Epithelial cell of proximal tubule (primary cell): ENCODE measurements around the gene PLD2. TPM values are rescaled to one million over a fixed set of nuclear protein-coding genes. Genes with fewer than 3 reads are reported as not detected.
"Not testable (repeated sequence)": the region's sequence is repeated elsewhere in the genome, so short reads cannot be mapped to it uniquely, and the experiment has no call there.

ENCODE experiments used
- DNase-seq: peaks from one replicate; pipeline ENCODE4 v3.0.0-alpha.2; 2011; ENCODE audit warnings: low read depth
- H3K4me3 ChIP-seq: 2 replicates; pipeline ENCODE4 v1.5.1; 2011; ENCODE audit warnings: low read depth, mild to moderate bottlenecking, low read length
- CTCF ChIP-seq: conservative IDR thresholded peaks from 2 replicates; pipeline ENCODE4 v1.5.1; 2012; ENCODE audit warnings: low read depth, mild to moderate bottlenecking, low read length
- total RNA-seq: library from RNA; depleted of rRNA; stranded (reverse); fragments of >200 nt; gene quantifications from 2 replicates; pipeline ENCODE4 v1.2.3, GENCODE V29; 2015

The PLD2 gene
- total RNA-seq, 1 donor from 2014 or later, result 19.5 TPM

GRCh38 chr17:4863321-4863720, 56.4 kb downstream of the PLD2 start:
- TF ChIP-seq CTCF, result no peak
- no peak for DNase-seq
- H3K4me3 ChIP-seq, result no peak overlapping the region

GRCh38 chr17:4867535-4867934, 60.6 kb downstream of the PLD2 start:
- H3K4me3 ChIP-seq, DNase-seq: not testable (repeated sequence)

GRCh38 chr17:4869058-4869998, 62.4 kb downstream of the PLD2 start:
- not testable (repeated sequence) for H3K4me3 ChIP-seq

GRCh38 chr17:4870855-4871254, 63.9 kb downstream of the PLD2 start:
- no peak for TF ChIP-seq CTCF
- DNase-seq, result no peak
- no peak overlapping the region for H3K4me3 ChIP-seq

More at GRCh38 chr17:4869058-4869998, 62.4 kb downstream of the PLD2 start:
- DNase-seq, result not testable (repeated sequence)

GRCh38 chr17:4872786-4873185, 65.8 kb downstream of the PLD2 start:
- no peak overlapping the region for H3K4me3 ChIP-seq
- DNase-seq, result no peak
- TF ChIP-seq CTCF, result no peak

Other genes starting within 250 kb of the PLD2 start
- gene GGT6, start 246.6 kb upstream of the PLD2 start, total RNA-seq, result 0.80 and 0.86 TPM in 2 replicates
- 0.07 and 1.3 TPM in 2 replicates for gene SMTNL2, start 222.6 kb upstream of the PLD2 start, total RNA-seq
- 0.14 TPM in 1 of 2 replicates, not detected in the other for gene ALOX15, start 165.5 kb upstream of the PLD2 start, total RNA-seq
- 25.8 and 55.9 TPM in 2 replicates for gene PELP1, start 103.0 kb upstream of the PLD2 start, total RNA-seq
- 19.9 and 20.0 TPM in 2 replicates for gene ARRB2, start 96.5 kb upstream of the PLD2 start, total RNA-seq
- 26.6 and 27.2 TPM in 2 replicates for gene MED11, start 75.7 kb upstream of the PLD2 start, total RNA-seq
- 0.36 and 1.5 TPM in 2 replicates for gene ZMYND15, start 67.3 kb upstream of the PLD2 start, total RNA-seq
- gene CXCL16, start 67.2 kb upstream of the PLD2 start, total RNA-seq, result 19.0 and 32.3 TPM in 2 replicates
- gene TM4SF5, start 35.3 kb upstream of the PLD2 start, total RNA-seq, result not detected in 2 replicates
- gene VMO1, start 20.8 kb upstream of the PLD2 start, total RNA-seq, result not detected in 2 replicates
- not detected in 2 replicates for gene GLTPD2, start 18.2 kb upstream of the PLD2 start, total RNA-seq
- gene PSMB6, start 11.0 kb upstream of the PLD2 start, total RNA-seq, result 264 and 337 TPM in 2 replicates
- gene MINK1, start 26.2 kb downstream of the PLD2 start, total RNA-seq, result 20.5 and 39.9 TPM in 2 replicates
- gene C17orf107, start 92.4 kb downstream of the PLD2 start, total RNA-seq, result 1.3 and 1.4 TPM in 2 replicates
- 1.0 TPM in 1 of 2 replicates, not detected in the other for gene CHRNE, start 95.9 kb downstream of the PLD2 start, total RNA-seq
- not detected in 2 replicates for gene GP1BA, start 125.1 kb downstream of the PLD2 start, total RNA-seq
- gene SLC25A11, start 132.9 kb downstream of the PLD2 start, total RNA-seq, result 45.5 and 72.9 TPM in 2 replicates
- gene RNF167, start 133.1 kb downstream of the PLD2 start, total RNA-seq, result 49.0 and 55.1 TPM in 2 replicates
- gene PFN1, start 141.4 kb downstream of the PLD2 start, total RNA-seq, result 1,802 and 2,074 TPM in 2 replicates
- 0.43 and 2.0 TPM in 2 replicates for gene ENO3, start 144.0 kb downstream of the PLD2 start, total RNA-seq
- gene SPAG7, start 160.7 kb downstream of the PLD2 start, total RNA-seq, result 67.7 and 80.8 TPM in 2 replicates
- 10.6 and 16.7 TPM in 2 replicates for gene CAMTA2, start 180.5 kb downstream of the PLD2 start, total RNA-seq
- gene INCA1, start 190.4 kb downstream of the PLD2 start, total RNA-seq, result 0.14 TPM in 1 of 2 replicates, not detected in the other
- 75.0 and 81.3 TPM in 2 replicates for gene KIF1C, start 190.8 kb downstream of the PLD2 start, total RNA-seq
- 0.07 and 1.3 TPM in 2 replicates for gene SLC52A1, start 228.3 kb downstream of the PLD2 start, total RNA-seq